ENCODE data around the gene ATPAF2.
A peak's percentile ranks its signal among the peaks of the same experiment; 100 is the strongest.

ATPAF2 gene

DNA sequence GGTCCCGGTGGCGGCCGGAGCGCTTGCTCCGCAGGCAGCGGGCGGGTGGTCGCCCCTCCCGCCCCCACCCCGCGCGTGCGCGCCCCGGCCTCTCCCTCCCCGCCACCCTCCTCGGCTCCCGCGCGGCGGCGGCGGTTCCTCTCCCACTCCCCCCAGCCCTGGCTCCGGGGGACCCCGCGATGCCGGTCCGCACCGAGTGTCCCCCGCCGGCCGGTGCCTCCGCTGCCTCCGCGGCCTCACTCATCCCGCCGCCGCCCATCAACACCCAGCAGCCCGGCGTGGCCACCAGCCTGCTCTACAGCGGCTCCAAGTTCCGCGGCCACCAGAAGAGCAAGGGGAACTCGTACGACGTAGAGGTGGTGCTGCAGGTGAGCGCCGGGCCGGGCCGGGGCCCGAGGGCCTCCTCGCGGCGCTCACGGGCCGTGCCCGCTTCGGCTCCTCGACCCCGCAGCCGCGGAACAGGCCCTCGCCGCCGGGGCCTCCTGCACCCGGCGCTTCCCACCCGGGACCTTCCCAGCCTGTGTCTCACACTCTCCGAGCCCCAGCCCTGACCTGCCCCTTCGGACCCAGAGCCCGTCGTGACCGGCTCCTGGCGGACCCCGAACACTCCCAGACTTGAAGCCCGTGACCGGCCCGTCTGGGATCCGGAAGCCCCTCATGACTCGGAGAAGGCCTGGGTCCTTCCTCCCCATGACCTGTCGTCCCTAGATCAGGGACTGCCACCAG lies 730 bp upstream of the ATPAF2 start:
- DNase-seq (ENCODE audit: low read depth in 2 of 2): no peak

DNA sequence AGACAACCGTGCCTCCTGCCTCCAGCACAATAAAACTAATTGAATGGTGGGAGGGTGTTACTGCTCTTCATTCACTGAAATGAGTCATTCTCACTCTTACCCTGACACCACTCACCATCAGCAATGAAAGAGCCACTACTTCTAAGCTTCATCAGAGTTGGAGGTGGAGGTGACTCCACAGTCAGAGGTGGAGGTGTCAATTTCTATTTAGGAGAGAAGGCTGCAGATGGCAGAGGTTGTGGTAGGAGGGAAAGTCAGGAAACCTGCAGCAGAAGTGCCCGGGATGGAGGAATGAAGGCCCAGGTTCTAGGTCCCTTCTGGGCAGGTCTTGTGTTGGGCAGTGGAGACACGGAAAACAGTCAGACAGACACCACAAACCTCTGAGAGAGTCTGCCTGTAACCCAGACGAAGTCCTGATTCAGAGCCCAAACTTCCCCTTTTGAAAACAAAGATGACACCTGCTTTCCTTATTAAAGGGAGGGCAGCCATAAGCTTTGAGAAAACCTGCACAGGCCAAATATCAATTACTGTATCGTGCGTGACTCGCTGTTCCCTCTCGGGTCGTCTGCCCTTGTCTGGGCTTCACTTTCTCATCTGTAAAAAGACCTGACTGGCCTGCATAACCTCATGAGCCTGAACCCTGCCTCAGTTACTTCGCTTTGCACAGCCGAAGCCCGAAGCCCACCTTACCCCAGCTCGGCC lies 668 bp downstream of the ATPAF2 start:
- DNase-seq (ENCODE audit: low read depth in 2 of 2): no peak

DNA sequence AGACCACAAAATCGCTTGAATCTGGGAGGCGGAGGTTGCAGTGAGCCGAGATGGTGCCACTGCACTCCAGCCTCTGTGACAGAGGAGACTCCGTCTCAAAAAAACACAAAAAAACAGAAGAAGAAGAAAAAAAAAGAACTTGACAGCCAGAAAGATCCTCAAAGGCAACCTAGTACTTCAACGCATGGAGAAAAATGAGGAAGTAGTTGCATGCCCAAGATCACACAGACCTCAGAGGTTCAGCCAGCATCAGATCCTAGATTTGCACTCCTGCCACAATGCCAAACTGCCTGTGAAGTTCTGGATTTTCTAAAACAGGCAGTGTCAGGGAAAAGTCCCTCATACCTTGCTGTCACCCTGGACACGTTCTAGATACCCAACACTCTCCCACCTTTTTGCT lies 1.5 kb downstream of the ATPAF2 start:
- no peak for DNase-seq (ENCODE audit: low read depth in 2 of 2)

GRCh38 chr17:18035704-18036103 lies 3.3 kb downstream of the ATPAF2 start:
- no peak for DNase-seq (ENCODE audit: low read depth in 2 of 2)

GRCh38 chr17:18033442-18034099 lies 5.4 kb downstream of the ATPAF2 start:
- peak; percentile 8 to 24 for DNase-seq (ENCODE audit: low read depth in 2 of 2)

DNA sequence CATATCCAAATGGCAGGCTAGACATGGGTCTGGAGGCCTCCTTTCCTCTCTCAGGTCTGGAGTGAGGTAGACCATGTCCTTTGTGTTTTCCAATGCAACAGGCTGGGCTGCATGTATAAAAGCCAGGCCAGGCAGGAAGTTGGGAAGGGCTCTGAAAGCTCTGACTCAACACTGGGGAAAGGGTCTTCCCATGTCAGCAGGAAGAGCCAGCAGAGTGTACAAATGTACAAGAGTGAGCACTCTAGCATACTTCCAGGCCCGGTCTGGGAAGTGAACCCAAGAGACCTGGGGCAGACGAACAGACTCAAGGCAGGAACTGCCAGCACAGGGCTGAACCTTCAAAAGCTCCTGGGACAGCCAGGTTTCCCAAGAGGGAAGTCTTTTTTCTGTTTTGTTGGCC lies 7.0 kb downstream of the ATPAF2 start:
- DNase-seq (ENCODE audit: low read depth in 2 of 2): no peak

GRCh38 chr17:18028952-18029540 lies 9.9 kb downstream of the ATPAF2 start:
- DNase-seq (ENCODE audit: low read depth in 2 of 2): no peak

GRCh38 chr17:18028114-18028951 lies 10.6 kb downstream of the ATPAF2 start:
- DNase-seq (ENCODE audit: low read depth in 2 of 2): no peak

- no peak for DNase-seq (ENCODE audit: low read depth in 2 of 2)
Measured at GRCh38 chr17:18027280-18027679, 11.7 kb downstream of the ATPAF2 start.

GRCh38 chr17:18025945-18026776 lies 12.8 kb downstream of the ATPAF2 start:
- DNase-seq (ENCODE audit: low read depth in 2 of 2): no peak

GRCh38 chr17:18025241-18025944 lies 13.6 kb downstream of the ATPAF2 start:
- no peak for DNase-seq (ENCODE audit: low read depth in 2 of 2)

GRCh38 chr17:18021372-18021771 lies 17.6 kb downstream of the ATPAF2 start:
- DNase-seq (ENCODE audit: low read depth in 2 of 2): no peak

DNA sequence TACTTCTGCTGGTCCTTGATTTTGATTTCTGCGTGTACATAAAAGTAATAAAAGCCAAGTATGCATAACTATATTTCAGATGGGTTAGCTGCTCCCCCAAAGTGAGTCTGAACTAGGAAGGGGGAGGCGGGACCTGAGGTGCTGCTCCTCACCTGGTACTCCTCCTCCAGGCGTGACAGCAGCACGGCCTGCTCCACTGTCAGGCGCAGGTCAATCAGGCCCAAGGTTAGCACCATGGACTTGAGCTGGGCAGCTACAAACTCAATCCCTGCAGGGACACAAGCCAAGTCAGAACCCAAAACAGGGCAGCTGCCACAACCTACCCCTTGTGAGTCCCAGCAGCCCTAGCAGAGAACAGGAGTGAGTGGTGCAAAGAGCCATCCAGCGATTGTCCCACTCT lies 18.0 kb downstream of the ATPAF2 start:
- no peak for DNase-seq (ENCODE audit: low read depth in 2 of 2)

GRCh38 chr17:18019838-18020154 lies 19.2 kb downstream of the ATPAF2 start:
- DNase-seq (ENCODE audit: low read depth in 2 of 2): no peak

- DNase-seq (ENCODE audit: low read depth in 2 of 2): no peak
Measured at GRCh38 chr17:18018411-18018921, 20.5 kb downstream of the ATPAF2 start.

GRCh38 chr17:18017958-18018357 lies 21.0 kb downstream of the ATPAF2 start:
- DNase-seq (ENCODE audit: low read depth in 2 of 2): no peak

- DNase-seq (ENCODE audit: low read depth in 2 of 2): no peak
Measured at GRCh38 chr17:18016426-18016825, 22.5 kb downstream of the ATPAF2 start.

- no peak for DNase-seq (ENCODE audit: low read depth in 2 of 2)
Measured at GRCh38 chr17:18015593-18015992, 23.4 kb downstream of the ATPAF2 start.

- DNase-seq (ENCODE audit: low read depth in 2 of 2): no peak
Measured at GRCh38 chr17:18014006-18014405, 25.0 kb downstream of the ATPAF2 start.

- no peak for DNase-seq (ENCODE audit: low read depth in 2 of 2)
Measured at GRCh38 chr17:18011286-18011685, 27.7 kb downstream of the ATPAF2 start.
